SK-N-SH (cell line): ENCODE results near the gene FHDC1. TPM values are rescaled to one million over a fixed set of nuclear protein-coding genes. Genes with fewer than 3 reads are reported as not detected.

Experiments used
- CTCF ChIA-PET: fragments of 300-600, 350-600 bp; formaldehyde crosslinking; extraction: SDS; loops from one replicate; lab custom pipeline; 2021; lab: Yijun Ruan, JAX
- POLR2A ChIA-PET: fragments of 350-600 bp; sonication (Branson Sonifier 250); formaldehyde crosslinking; extraction: SDS; loops from one replicate; lab custom pipeline; 2020; ENCODE audit warnings: antibody characterized with exemption, inconsistent platforms; lab: Yijun Ruan, JAX
- DNase-seq: peaks from one replicate; pipeline ENCODE4 v3.0.0; 2012
- H2AFZ ChIP-seq: fragments of 200-600 bp; sonication (generic); 2 replicates; pipeline ENCODE4 v1.8.1; 2016; ENCODE audit warnings: antibody characterized with exemption, mild to moderate bottlenecking, low read depth
- H3F3A ChIP-seq: fragments of 200-600 bp; sonication (generic); replicated peaks from 2 replicates; pipeline ENCODE3; 2016; ENCODE audit warnings: antibody characterized with exemption, mild to moderate bottlenecking; ENCODE audit not compliant: insufficient read depth
- H3K27ac ChIP-seq, 2 experiments: fragments of 200-500 bp in 1 of 2; fragments of 200-600 bp in 1 of 2; sonication (Bioruptor generic) in 1 of 2; sonication (generic), shearing (Covaris generic) in 1 of 2; 2 replicates each; pipeline versions ENCODE4 v1.5.1 to v1.6.1; 2014 to 2016; ENCODE audit warnings: low read depth in 2 of 2, inconsistent platforms in 1 of 2, low read length in 1 of 2, mild to moderate bottlenecking in 1 of 2, mixed read lengths in 1 of 2
- H3K27me3 ChIP-seq: fragments of 200-600 bp; sonication (generic), shearing (Covaris generic); 2 replicates; pipeline ENCODE4 v1.6.1; 2016; ENCODE audit warnings: mixed run types; ENCODE audit not compliant: insufficient read depth
- H3K36me3 ChIP-seq, 2 experiments: fragments of 200-500 bp in 1 of 2; fragments of 200-600 bp in 1 of 2; sonication (Bioruptor generic) in 1 of 2; sonication (generic) in 1 of 2; replicated peaks in 1 of 2; 2 replicates each; pipeline versions ENCODE3 to v1.5.1; 2014 to 2016; ENCODE audit warnings: low read length in 1 of 2, mild to moderate bottlenecking in 1 of 2; ENCODE audit not compliant: insufficient read depth in 2 of 2, control insufficient read depth in 1 of 2
- H3K4me1 ChIP-seq, 2 experiments: fragments of 200-500 bp in 1 of 2; fragments of 200-600 bp in 1 of 2; sonication (Bioruptor generic) in 1 of 2; sonication (generic), shearing (Covaris generic) in 1 of 2; 2 replicates each; pipeline versions ENCODE4 v1.5.1 to v1.6.1; 2014 to 2016; ENCODE audit warnings: low read depth in 1 of 2, low read length in 1 of 2, mixed run types in 1 of 2; ENCODE audit not compliant: insufficient read depth in 2 of 2, control insufficient read depth in 1 of 2
- H3K4me2 ChIP-seq: fragments of 200-600 bp; sonication (generic), shearing (Covaris generic); 2 replicates; pipeline ENCODE4 v1.6.1; 2017; ENCODE audit warnings: mixed run types
- H3K4me3 ChIP-seq, 2 experiments: fragments of 200-500 bp in 1 of 2; fragments of 200-600 bp in 1 of 2; sonication (Bioruptor generic) in 1 of 2; sonication (generic), shearing (Covaris generic) in 1 of 2; 2 replicates each; pipeline versions ENCODE4 v1.5.1 to v1.8.1; 2014 to 2016; ENCODE audit warnings: low read depth in 2 of 2, inconsistent platforms in 1 of 2, low read length in 1 of 2, mild to moderate bottlenecking in 1 of 2, mixed read lengths in 1 of 2, moderate library complexity in 1 of 2
- H3K79me2 ChIP-seq: fragments of 200-600 bp; sonication (generic); 2 replicates; pipeline ENCODE4 v1.8.1; 2017; ENCODE audit warnings: mild to moderate bottlenecking; ENCODE audit not compliant: insufficient read depth
- H3K9ac ChIP-seq: fragments of 200-600 bp; sonication (generic); 2 replicates; pipeline ENCODE4 v1.6.1; 2017; ENCODE audit warnings: mixed run types
- H3K9me2 ChIP-seq: fragments of 200-600 bp; sonication (generic); 2 replicates; pipeline ENCODE4 v1.6.1; 2017; ENCODE audit warnings: mixed run types
- H3K9me3 ChIP-seq: fragments of 200-600 bp; sonication (generic); 2 replicates; pipeline ENCODE4 v1.6.1; 2017; ENCODE audit warnings: mixed run types, mild to moderate bottlenecking, moderate library complexity
- H4K20me1 ChIP-seq: fragments of 200-600 bp; sonication (generic); 2 replicates; pipeline ENCODE4 v1.6.1; 2017; ENCODE audit warnings: mild to moderate bottlenecking, mixed run types; ENCODE audit not compliant: insufficient read depth
- ELF1 ChIP-seq: IDR thresholded peaks from 2 replicates; pipeline ENCODE4 v1.4.0; 2012
- EZH2phosphoT487 ChIP-seq: fragments of 200-600 bp; sonication (generic); IDR thresholded peaks from 2 replicates; pipeline ENCODE4 v1.6.1; 2017; ENCODE audit warnings: low read depth, mixed run types, mild to moderate bottlenecking, antibody characterized with exemption, moderate library complexity, borderline replicate concordance
- FOXJ3 ChIP-seq: sonication (generic); formaldehyde crosslinking; IDR thresholded peaks from 2 replicates; pipeline ENCODE4 v1.5.1; 2020; ENCODE audit warnings: mild to moderate bottlenecking, missing genetic modification reagents
- IRF3 ChIP-seq: fragments of 150-350 bp; IDR thresholded peaks from 2 replicates; pipeline ENCODE4 v1.6.1; 2016; ENCODE audit warnings: mild to moderate bottlenecking, low read depth, low read length
- MXI1 ChIP-seq: IDR thresholded peaks from 2 replicates; pipeline ENCODE4 v1.6.1; 2012; ENCODE audit warnings: mild to moderate bottlenecking, low read depth, low read length, improper control_type of control experiment
- POLR2AphosphoS5 ChIP-seq: IDR thresholded peaks from 2 replicates; pipeline ENCODE4 v1.6.1; 2012; ENCODE audit warnings: low read depth, low read length
- RAD21 ChIP-seq: IDR thresholded peaks from 2 replicates; pipeline ENCODE4 v1.6.1; 2012; ENCODE audit warnings: mild to moderate bottlenecking, low read length
- RCOR1 ChIP-seq: fragments of 150-350 bp; IDR thresholded peaks from 2 replicates; pipeline ENCODE4 v1.6.1; 2017; ENCODE audit warnings: antibody characterized with exemption, low read length
- RFX5 ChIP-seq: IDR thresholded peaks from 2 replicates; pipeline ENCODE4 v1.6.1; 2012; ENCODE audit warnings: mild to moderate bottlenecking, improper control_type of control experiment, low read length
- SIN3A ChIP-seq: IDR thresholded peaks from 2 replicates; pipeline ENCODE4 v1.6.1; 2012; ENCODE audit warnings: low read depth, mild to moderate bottlenecking, low read length, moderate library complexity, borderline replicate concordance
- SMC3 ChIP-seq: IDR thresholded peaks from 2 replicates; pipeline ENCODE4 v1.6.1; 2012; ENCODE audit warnings: low read depth, low read length, improper control_type of control experiment
- TAF1 ChIP-seq: IDR thresholded peaks from 2 replicates; pipeline ENCODE4 v1.6.1; 2012; ENCODE audit warnings: low read depth, mild to moderate bottlenecking, low read length, moderate library complexity, borderline replicate concordance
- TEAD4 ChIP-seq: IDR thresholded peaks from 2 replicates; pipeline ENCODE4 v1.4.0; 2012; ENCODE audit warnings: mild to moderate bottlenecking, borderline replicate concordance; ENCODE audit not compliant: insufficient read depth
- YY1 ChIP-seq: IDR thresholded peaks from 2 replicates; pipeline ENCODE4 v1.4.0; 2012; ENCODE audit warnings: low read depth, mild to moderate bottlenecking
- WGBS: methylation state at CpG from one replicate; pipeline ENCODE4 v1.1.6; 2017; ENCODE audit warnings: low lambda C conversion rate; 5-methylcytosine and 5-hydroxymethylcytosine counted together
- polyA plus RNA-seq, 3 experiments: library from polyadenylated mRNA; depleted of rRNA; stranded (reverse); fragments of >200 nt; gene quantifications; 2 replicates each; pipeline ENCODE4 v1.2.3, GENCODE V29; 2012
- TF ChIP-seq, protein P1 (sequence below): fragments of 150-350 bp; IDR thresholded peaks from 2 replicates; pipeline ENCODE4 v1.6.1; 2017; ENCODE audit warnings: antibody characterized with exemption, low read length, low read depth, borderline replicate concordance
- TF ChIP-seq, protein P2 (sequence below): IDR thresholded peaks from 2 replicates; pipeline ENCODE4 v1.4.0; 2012; ENCODE audit warnings: low read depth, borderline replicate concordance

Gene FHDC1
- polyA plus RNA-seq, 1 of the 3 experiments (the other 2 are of a cell fraction) = 0.02 TPM

- no peak overlapping the region for H3K9ac ChIP-seq
- no peak overlapping the region for H3K4me3 ChIP-seq
- H3K79me2 ChIP-seq = no peaks in the 10 kb centered on the region
- no peak overlapping the region for H2AFZ ChIP-seq
- no peaks in the 10 kb centered on the region for H3F3A ChIP-seq
- no peak for TF ChIP-seq POLR2AphosphoS5
- no peak for TF ChIP-seq RFX5
- no peak for TF ChIP-seq EZH2phosphoT487
- TF ChIP-seq TEAD4 = no peak
- TF ChIP-seq, protein P1, sequence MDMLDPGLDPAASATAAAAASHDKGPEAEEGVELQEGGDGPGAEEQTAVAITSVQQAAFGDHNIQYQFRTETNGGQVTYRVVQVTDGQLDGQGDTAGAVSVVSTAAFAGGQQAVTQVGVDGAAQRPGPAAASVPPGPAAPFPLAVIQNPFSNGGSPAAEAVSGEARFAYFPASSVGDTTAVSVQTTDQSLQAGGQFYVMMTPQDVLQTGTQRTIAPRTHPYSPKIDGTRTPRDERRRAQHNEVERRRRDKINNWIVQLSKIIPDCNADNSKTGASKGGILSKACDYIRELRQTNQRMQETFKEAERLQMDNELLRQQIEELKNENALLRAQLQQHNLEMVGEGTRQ = no peak
- no peak for TF ChIP-seq RAD21
- TF ChIP-seq, protein P2, sequence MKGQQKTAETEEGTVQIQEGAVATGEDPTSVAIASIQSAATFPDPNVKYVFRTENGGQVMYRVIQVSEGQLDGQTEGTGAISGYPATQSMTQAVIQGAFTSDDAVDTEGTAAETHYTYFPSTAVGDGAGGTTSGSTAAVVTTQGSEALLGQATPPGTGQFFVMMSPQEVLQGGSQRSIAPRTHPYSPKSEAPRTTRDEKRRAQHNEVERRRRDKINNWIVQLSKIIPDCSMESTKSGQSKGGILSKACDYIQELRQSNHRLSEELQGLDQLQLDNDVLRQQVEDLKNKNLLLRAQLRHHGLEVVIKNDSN = no peak
- TF ChIP-seq YY1 = no peak
- TF ChIP-seq RCOR1 = no peak
- TF ChIP-seq ELF1 = no peak
- no peak for TF ChIP-seq FOXJ3 (CRISPR knock-in tag)
- no peak for TF ChIP-seq TAF1
- TF ChIP-seq SIN3A = no peak
- TF ChIP-seq MXI1 = no peak
- TF ChIP-seq SMC3 = no peak
- no peak for TF ChIP-seq IRF3
- no peaks in the 10 kb centered on the region for H4K20me1 ChIP-seq
- H3K36me3 ChIP-seq = no peaks in the 10 kb centered on the region
- no peak overlapping the region for H3K27ac ChIP-seq
- H3K4me2 ChIP-seq = no peak overlapping the region
- no peaks in the 10 kb centered on the region for H3K9me3 ChIP-seq
- ChIA-PET CTCF (interaction anchor here (1.0 kb wide), 1 partner anchor 11 kb away, joined by 3 read pairs; no protein-coding TSS in a partner anchor), POLR2A (no interaction called here)
- no peak for DNase-seq
- H3K9me2 ChIP-seq = no peaks in the 10 kb centered on the region
- no peaks in the 10 kb centered on the region for H3K27me3 ChIP-seq
- H3K4me1 ChIP-seq = peaks cover 0 to 7% of the 10 kb centered on the region in 2 experiments; a peak in 1 of 4 replicates
- WGBS = 71% methylated on average over 2 of the region's 3 CpGs
Measured at GRCh38 chr4:152971053-152971452, 34.9 kb downstream of the FHDC1 start.
